Immature natural killer cell (primary cell): ENCODE measurements around the gene PSME4. TPM values are rescaled to one million over a fixed set of nuclear protein-coding genes. Genes with fewer than 3 reads are reported as not detected.

Experiments used
- DNase-seq, 3 donors: peaks; one replicate each; pipeline ENCODE4 v3.0.0; 2022; ENCODE audit warnings: mixed read lengths in 1 of 3
- H3K27ac Mint-ChIP-seq, 6 donors: one replicate each; pipeline ENCODE4 v1.8.0; 2020; ENCODE audit warnings: mixed read lengths in 6 of 6, mild to moderate bottlenecking in 5 of 6, inconsistent platforms in 4 of 6, moderate library complexity in 3 of 6
- H3K27me3 Mint-ChIP-seq, 3 donors: one replicate each; pipeline ENCODE4 v1.8.0; 2020 to 2021; ENCODE audit warnings: low read depth in 3 of 3, mild to moderate bottlenecking in 3 of 3, mixed read lengths in 3 of 3, moderate library complexity in 3 of 3, inconsistent platforms in 1 of 3
- H3K36me3 Mint-ChIP-seq, 3 donors: one replicate each; pipeline ENCODE4 v1.8.0; 2020; ENCODE audit warnings: mixed read lengths in 3 of 3, inconsistent platforms in 2 of 3, mild to moderate bottlenecking in 2 of 3
- H3K4me1 Mint-ChIP-seq, 2 donors: one replicate each; pipeline ENCODE4 v1.8.0; 2020; ENCODE audit warnings: inconsistent platforms in 2 of 2, mild to moderate bottlenecking in 2 of 2, mixed read lengths in 2 of 2, moderate library complexity in 1 of 2
- H3K4me3 Mint-ChIP-seq, 5 donors: one replicate each; pipeline ENCODE4 v1.8.0; 2020; ENCODE audit warnings: mild to moderate bottlenecking in 5 of 5, mixed read lengths in 5 of 5, inconsistent platforms in 3 of 5, moderate library complexity in 3 of 5
- H3K9me3 Mint-ChIP-seq, 6 donors: one replicate each; pipeline ENCODE4 v1.8.0; 2020; ENCODE audit warnings: mild to moderate bottlenecking in 6 of 6, mixed read lengths in 6 of 6, inconsistent platforms in 4 of 6, moderate library complexity in 3 of 6
- polyA plus RNA-seq, 3 donors: library from polyadenylated mRNA; unstranded; fragments of 300-500 nt; fragmentation: Illumina TruSeq; gene quantifications; one replicate each; pipeline ENCODE4 v1.2.3, GENCODE V29; 2021

Gene PSME4
- polyA plus RNA-seq, 3 donors from 2014 or later = 1.8 to 8.8 (median 4.2) TPM

- no peaks in the 10 kb centered on the region for H3K4me1 Mint-ChIP-seq
- H3K9me3 Mint-ChIP-seq = no peaks in the 10 kb centered on the region
- peak overlapping the region in 1 of 6 donors; percentile 77 for H3K27ac Mint-ChIP-seq
- DNase-seq = no peak
- peaks cover 20 to 50% (median 39%) of the 10 kb centered on the region in 3 donors for H3K36me3 Mint-ChIP-seq
- H3K27me3 Mint-ChIP-seq = peaks cover 0 to 1% (median 0%) of the 10 kb centered on the region in 3 donors
- H3K4me3 Mint-ChIP-seq = no peak overlapping the region
Measured at GRCh38 chr2:53901192-53901591, 69.6 kb downstream of the PSME4 start.

GRCh38 chr2:53896864-53897263, 73.9 kb downstream of the PSME4 start:
- Mint-ChIP-seq H3K4me3 (no peak overlapping the region), H3K36me3 (peaks cover 23 to 53% (median 41%) of the 10 kb centered on the region in 3 donors), H3K27ac (peak overlapping the region in 2 of 6 donors; percentile 14 to 15), H3K27me3 (peaks cover 0 to 2% (median 1%) of the 10 kb centered on the region in 3 donors), H3K9me3 (no peaks in the 10 kb centered on the region), H3K4me1 (no peaks in the 10 kb centered on the region)
- DNase-seq = no peak

- no peak for DNase-seq
- Mint-ChIP-seq H3K4me1 (no peaks in the 10 kb centered on the region), H3K36me3 (peaks cover 39 to 75% (median 47%) of the 10 kb centered on the region in 3 donors), H3K9me3 (no peaks in the 10 kb centered on the region), H3K27me3 (peaks cover 0 to 2% (median 0%) of the 10 kb centered on the region in 3 donors), H3K27ac (peak overlapping the region in 5 of 6 donors; percentile 1 to 72 (median 34)), H3K4me3 (no peak overlapping the region)
Measured at GRCh38 chr2:53886406-53887280, 84.2 kb downstream of the PSME4 start.

- no peak for DNase-seq
- H3K36me3 Mint-ChIP-seq = peaks cover 39 to 69% (median 54%) of the 10 kb centered on the region in 3 donors
- peak overlapping the region in 3 of 6 donors; percentile 26 to 66 (median 40) for H3K27ac Mint-ChIP-seq
- no peaks in the 10 kb centered on the region for H3K9me3 Mint-ChIP-seq
- H3K4me3 Mint-ChIP-seq = no peak overlapping the region
- H3K4me1 Mint-ChIP-seq = no peaks in the 10 kb centered on the region
- H3K27me3 Mint-ChIP-seq = no peaks in the 10 kb centered on the region
Measured at GRCh38 chr2:53884883-53885282, 85.9 kb downstream of the PSME4 start.

- H3K36me3 Mint-ChIP-seq = peaks cover 46 to 69% (median 55%) of the 10 kb centered on the region in 3 donors
- no peak for DNase-seq
- H3K27me3 Mint-ChIP-seq = no peaks in the 10 kb centered on the region
- no peak overlapping the region for H3K4me3 Mint-ChIP-seq
- H3K27ac Mint-ChIP-seq = no peak overlapping the region
- H3K9me3 Mint-ChIP-seq = no peaks in the 10 kb centered on the region
- no peaks in the 10 kb centered on the region for H3K4me1 Mint-ChIP-seq
Measured at GRCh38 chr2:53881986-53882385, 88.8 kb downstream of the PSME4 start.

- H3K27ac Mint-ChIP-seq = no peak overlapping the region
- H3K36me3 Mint-ChIP-seq = peaks cover 40 to 63% (median 49%) of the 10 kb centered on the region in 3 donors
- DNase-seq = no peak
- H3K27me3 Mint-ChIP-seq = no peaks in the 10 kb centered on the region
- H3K9me3 Mint-ChIP-seq = no peaks in the 10 kb centered on the region
- H3K4me1 Mint-ChIP-seq = no peaks in the 10 kb centered on the region
- no peak overlapping the region for H3K4me3 Mint-ChIP-seq
Measured at GRCh38 chr2:53881360-53881759, 89.4 kb downstream of the PSME4 start.

GRCh38 chr2:53880756-53881155, 90.0 kb downstream of the PSME4 start:
- H3K4me3 Mint-ChIP-seq = no peak overlapping the region
- H3K36me3 Mint-ChIP-seq = peaks cover 44 to 64% (median 49%) of the 10 kb centered on the region in 3 donors
- H3K9me3 Mint-ChIP-seq = no peaks in the 10 kb centered on the region
- H3K27me3 Mint-ChIP-seq = no peaks in the 10 kb centered on the region
- H3K27ac Mint-ChIP-seq = peak overlapping the region in 4 of 6 donors; percentile 13 to 67 (median 24)
- no peak for DNase-seq
- no peaks in the 10 kb centered on the region for H3K4me1 Mint-ChIP-seq

GRCh38 chr2:53877556-53877955, 93.2 kb downstream of the PSME4 start:
- no peaks in the 10 kb centered on the region for H3K9me3 Mint-ChIP-seq
- peaks cover 36 to 57% (median 38%) of the 10 kb centered on the region in 3 donors for H3K36me3 Mint-ChIP-seq

GRCh38 chr2:53877112-53877511, 93.7 kb downstream of the PSME4 start:
- no peak overlapping the region for H3K4me3 Mint-ChIP-seq

More at GRCh38 chr2:53877556-53877955, 93.2 kb downstream of the PSME4 start:
- H3K4me3 Mint-ChIP-seq = no peak overlapping the region
- H3K27me3 Mint-ChIP-seq = no peaks in the 10 kb centered on the region
- H3K4me1 Mint-ChIP-seq = no peaks in the 10 kb centered on the region
- DNase-seq = no peak
- H3K27ac Mint-ChIP-seq = peak overlapping the region in 1 of 6 donors; percentile 41

GRCh38 chr2:53874401-53874950, 96.3 kb downstream of the PSME4 start:
- H3K27me3 Mint-ChIP-seq = no peaks in the 10 kb centered on the region
- peaks cover 25 to 43% (median 28%) of the 10 kb centered on the region in 3 donors for H3K36me3 Mint-ChIP-seq
- peak overlapping the region in 1 of 6 donors; percentile 43 for H3K27ac Mint-ChIP-seq
- no peak for DNase-seq
- H3K9me3 Mint-ChIP-seq = no peaks in the 10 kb centered on the region
- no peaks in the 10 kb centered on the region for H3K4me1 Mint-ChIP-seq
- H3K4me3 Mint-ChIP-seq = no peak overlapping the region

More at GRCh38 chr2:53877112-53877511, 93.7 kb downstream of the PSME4 start:
- Mint-ChIP-seq H3K4me1 (no peaks in the 10 kb centered on the region), H3K27me3 (no peaks in the 10 kb centered on the region), H3K27ac (no peak overlapping the region), H3K36me3 (peaks cover 32 to 53% (median 33%) of the 10 kb centered on the region in 3 donors), H3K9me3 (no peaks in the 10 kb centered on the region)
- no peak for DNase-seq

- Mint-ChIP-seq H3K4me1 (no peaks in the 10 kb centered on the region), H3K4me3 (no peak overlapping the region), H3K27me3 (no peaks in the 10 kb centered on the region), H3K36me3 (peaks cover 13 to 34% (median 19%) of the 10 kb centered on the region in 3 donors), H3K9me3 (no peaks in the 10 kb centered on the region), H3K27ac (peak overlapping the region in 1 of 6 donors; percentile 48)
- no peak for DNase-seq
Measured at GRCh38 chr2:53867773-53868172, 103.0 kb downstream of the PSME4 start.

- Mint-ChIP-seq H3K4me1 (no peaks in the 10 kb centered on the region), H3K36me3 (peaks cover 13 to 34% (median 19%) of the 10 kb centered on the region in 3 donors), H3K9me3 (no peaks in the 10 kb centered on the region), H3K27ac (no peak overlapping the region), H3K4me3 (no peak overlapping the region), H3K27me3 (no peaks in the 10 kb centered on the region)
- no peak for DNase-seq
Measured at GRCh38 chr2:53867169-53867568, 103.6 kb downstream of the PSME4 start.

- Mint-ChIP-seq H3K4me3 (no peak overlapping the region), H3K9me3 (no peaks in the 10 kb centered on the region), H3K36me3 (peaks cover 13 to 34% (median 19%) of the 10 kb centered on the region in 3 donors), H3K4me1 (no peaks in the 10 kb centered on the region), H3K27ac (no peak overlapping the region), H3K27me3 (no peaks in the 10 kb centered on the region)
- no peak for DNase-seq
Measured at GRCh38 chr2:53865962-53866361, 104.8 kb downstream of the PSME4 start.

GRCh38 chr2:53865264-53865663, 105.5 kb downstream of the PSME4 start:
- peak overlapping the region in 1 of 6 donors; percentile 73 for H3K27ac Mint-ChIP-seq

More at GRCh38 chr2:53865264-53865663, 105.5 kb downstream of the PSME4 start:
- no peaks in the 10 kb centered on the region for H3K4me1 Mint-ChIP-seq
- no peaks in the 10 kb centered on the region for H3K9me3 Mint-ChIP-seq
- H3K36me3 Mint-ChIP-seq = peaks cover 13 to 39% (median 19%) of the 10 kb centered on the region in 3 donors
- no peak overlapping the region for H3K4me3 Mint-ChIP-seq
- DNase-seq = no peak
- H3K27me3 Mint-ChIP-seq = no peaks in the 10 kb centered on the region
